Measurements from ENCODE around the gene YIPF6.
"Not testable (repeated sequence)": the region's sequence is repeated elsewhere in the genome, so short reads cannot be mapped to it uniquely, and the experiment has no call there.

YIPF6 gene

GRCh38 chrX:68506649-68507048 lies 7.8 kb downstream of the YIPF6 start:
- no peak for DNase-seq (ENCODE audit: low read depth in 3 of 3)

DNA sequence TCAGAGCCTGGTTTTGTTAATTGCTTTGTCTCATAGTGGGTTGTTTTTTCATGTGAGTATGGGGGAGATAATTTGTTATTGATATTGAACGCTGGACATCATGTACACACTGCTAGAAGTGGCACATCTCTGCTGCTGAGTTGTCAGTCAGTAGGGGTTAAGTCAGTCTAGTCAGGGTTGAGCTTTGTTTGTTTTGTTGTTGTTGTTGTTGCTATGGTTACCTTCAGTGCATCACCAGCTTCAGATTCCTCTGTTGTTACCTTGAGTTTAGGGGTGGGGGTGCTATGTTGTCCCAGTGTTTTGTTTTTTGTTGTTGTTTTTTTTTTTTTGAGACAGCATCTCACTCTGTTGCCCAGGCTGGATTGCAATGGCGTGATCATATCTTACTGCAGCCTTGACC lies 9.9 kb downstream of the YIPF6 start:
- no peak for DNase-seq (ENCODE audit: low read depth in 3 of 3)

- DNase-seq (ENCODE audit: low read depth in 3 of 3): no peak
Observed at GRCh38 chrX:68511255-68511654, 12.4 kb downstream of the YIPF6 start.

- DNase-seq (ENCODE audit: low read depth in 3 of 3): not testable (repeated sequence)
Observed at GRCh38 chrX:68524680-68525079, 25.8 kb downstream of the YIPF6 start.

GRCh38 chrX:68532831-68533533 lies 34.1 kb downstream of the YIPF6 start:
- DNase-seq (ENCODE audit: low read depth in 3 of 3): no peak

DNA sequence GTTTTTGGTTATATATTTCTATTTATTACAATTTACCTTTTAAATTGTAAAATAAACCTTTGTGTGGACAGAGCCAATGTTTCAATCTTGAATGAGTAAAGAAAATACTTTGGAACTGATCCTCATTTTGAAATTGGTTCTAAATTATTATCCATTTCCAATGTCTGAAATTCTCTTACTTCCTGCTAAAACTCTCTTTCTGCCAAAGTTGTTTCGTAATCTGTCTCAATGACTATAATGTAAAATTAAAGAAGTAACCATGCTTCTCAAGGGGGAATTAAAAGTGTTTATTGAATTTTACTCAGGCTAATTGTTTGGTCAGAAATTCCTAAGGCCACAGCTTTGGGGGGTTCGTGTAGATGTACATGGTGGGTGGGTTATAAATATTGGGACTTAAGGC lies 34.8 kb downstream of the YIPF6 start:
- DNase-seq (ENCODE audit: low read depth in 3 of 3): no peak

DNA sequence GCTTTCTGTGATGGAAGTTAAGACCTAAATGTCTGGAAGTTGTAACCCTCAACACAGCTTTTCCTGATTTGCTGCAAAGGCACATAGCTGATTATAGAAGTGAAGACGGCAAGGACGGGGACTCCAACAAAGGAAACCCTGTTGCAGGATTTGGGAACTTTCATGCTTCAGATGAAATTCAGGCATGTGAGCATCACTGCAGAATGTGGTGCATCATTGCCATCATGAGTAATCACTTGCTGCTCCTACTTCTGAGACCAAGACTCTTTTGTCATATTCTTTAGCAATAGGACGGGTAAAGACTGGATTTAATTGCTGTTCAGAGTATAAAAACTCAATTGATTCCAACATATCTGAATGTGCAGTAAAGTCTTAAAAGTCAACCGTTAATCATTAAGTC lies 35.8 kb downstream of the YIPF6 start:
- no peak for DNase-seq (ENCODE audit: low read depth in 3 of 3)

DNA sequence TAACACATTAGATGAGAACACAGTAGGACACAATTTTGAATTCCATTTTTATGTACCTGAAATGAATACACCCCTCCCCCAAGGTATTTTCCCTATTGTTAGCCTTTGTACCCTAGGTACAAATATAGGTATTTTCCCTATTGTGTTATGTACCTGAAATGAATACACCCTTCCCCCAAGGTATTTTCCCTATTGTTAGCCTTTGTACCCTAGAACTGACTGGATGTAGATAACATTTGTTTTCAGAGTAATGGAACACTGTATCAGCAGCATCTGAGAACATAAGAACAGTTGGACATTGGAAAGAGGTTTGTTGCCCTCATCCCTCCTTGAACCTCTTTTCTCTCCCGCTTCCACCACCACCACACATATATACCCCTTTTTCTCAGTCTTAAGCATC lies 37.6 kb downstream of the YIPF6 start:
- DNase-seq (ENCODE audit: low read depth in 3 of 3): no peak

DNA sequence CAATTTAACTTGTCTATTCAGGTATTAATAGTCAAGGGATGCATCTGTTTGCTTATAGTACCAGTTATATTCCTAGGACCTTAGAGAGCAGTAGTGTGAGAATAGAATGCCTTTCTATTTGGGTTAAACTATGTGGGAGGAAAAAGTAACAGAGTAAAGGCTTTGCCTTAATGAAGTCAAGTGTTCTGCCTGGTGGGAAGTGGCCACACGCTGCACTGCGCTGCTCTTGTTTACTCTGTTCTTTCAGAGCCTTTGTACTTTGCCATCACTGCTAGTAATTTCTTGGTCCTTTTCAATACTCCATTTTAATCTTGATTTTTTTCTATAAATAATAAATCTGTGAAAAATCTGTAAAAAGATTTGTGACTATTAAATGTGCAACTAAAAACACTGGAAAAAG lies 38.0 kb downstream of the YIPF6 start:
- DNase-seq (ENCODE audit: low read depth in 3 of 3): no peak

DNA sequence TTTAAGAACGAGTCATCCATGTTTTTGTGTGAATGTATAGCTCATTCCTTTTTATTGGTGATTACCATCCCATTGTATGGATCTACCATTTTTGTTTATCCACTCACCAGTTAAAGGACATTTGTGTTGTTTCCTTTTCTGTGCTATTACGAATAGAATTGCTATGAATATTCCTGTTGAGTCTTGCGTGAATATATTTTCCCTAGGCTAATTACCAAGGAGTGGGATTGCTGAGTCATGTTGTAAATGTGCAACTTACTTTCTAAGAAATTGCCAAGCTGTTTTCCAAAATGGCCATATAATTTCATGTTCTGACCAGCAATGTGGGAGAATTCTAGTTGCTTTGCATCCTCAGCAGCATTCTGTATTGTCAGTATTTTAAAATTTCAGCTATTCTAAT lies 51.3 kb downstream of the YIPF6 start:
- no peak for DNase-seq (ENCODE audit: low read depth in 3 of 3)

DNA sequence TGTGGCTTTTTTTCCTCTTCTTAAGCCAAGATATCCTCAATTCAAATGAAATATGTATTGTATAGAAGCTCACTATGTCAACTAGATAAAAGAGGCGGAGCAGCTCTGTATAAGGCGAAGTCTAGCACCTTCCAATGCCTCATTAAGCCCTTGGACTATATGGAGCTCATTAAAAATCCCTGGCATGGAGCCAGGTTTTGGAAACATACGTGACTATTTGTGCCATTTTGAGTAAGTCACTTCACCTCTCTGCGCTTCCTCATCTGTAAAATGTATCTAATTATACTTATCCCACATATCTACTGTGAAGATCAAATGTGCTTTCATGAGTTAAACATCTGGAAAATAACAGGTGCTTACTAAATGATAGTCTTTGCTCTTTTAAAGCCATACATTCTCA lies 57.2 kb downstream of the YIPF6 start:
- DNase-seq (ENCODE audit: low read depth in 3 of 3): no peak

- not testable (repeated sequence) for DNase-seq (ENCODE audit: low read depth in 3 of 3)
Observed at GRCh38 chrX:68557126-68557525, 58.3 kb downstream of the YIPF6 start.

- DNase-seq (ENCODE audit: low read depth in 3 of 3): not testable (repeated sequence)
Observed at GRCh38 chrX:68559905-68560304, 61.1 kb downstream of the YIPF6 start.

GRCh38 chrX:68568136-68568535 lies 69.3 kb downstream of the YIPF6 start:
- peak in 1 of 3 experiments; percentile 2 for DNase-seq (ENCODE audit: low read depth in 3 of 3)

DNA sequence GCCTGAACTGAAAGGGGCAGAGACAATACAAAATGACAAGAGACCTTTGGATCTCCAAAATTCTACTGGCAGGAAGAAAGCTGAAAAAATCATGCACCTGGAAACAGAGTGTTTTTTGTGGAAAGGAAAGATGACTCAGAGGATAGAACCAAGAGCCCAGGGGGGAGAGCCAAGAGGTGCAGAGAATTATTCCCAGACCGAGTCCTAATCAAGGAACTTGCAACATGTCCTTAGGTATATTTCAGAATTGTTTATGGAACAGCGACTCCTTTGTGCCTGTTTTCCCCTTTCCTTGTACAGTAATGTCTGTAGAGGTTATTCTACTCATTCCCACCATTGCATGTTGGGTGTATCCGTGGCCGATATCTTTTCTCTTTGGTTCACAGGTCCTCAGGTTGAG lies 71.7 kb downstream of the YIPF6 start:
- DNase-seq (ENCODE audit: low read depth in 3 of 3): no peak

GRCh38 chrX:68571292-68571609 lies 72.4 kb downstream of the YIPF6 start:
- no peak for DNase-seq (ENCODE audit: low read depth in 3 of 3)

GRCh38 chrX:68571610-68572311 lies 72.9 kb downstream of the YIPF6 start:
- DNase-seq (ENCODE audit: low read depth in 3 of 3): peak in 1 of 3 experiments; percentile 0

DNA sequence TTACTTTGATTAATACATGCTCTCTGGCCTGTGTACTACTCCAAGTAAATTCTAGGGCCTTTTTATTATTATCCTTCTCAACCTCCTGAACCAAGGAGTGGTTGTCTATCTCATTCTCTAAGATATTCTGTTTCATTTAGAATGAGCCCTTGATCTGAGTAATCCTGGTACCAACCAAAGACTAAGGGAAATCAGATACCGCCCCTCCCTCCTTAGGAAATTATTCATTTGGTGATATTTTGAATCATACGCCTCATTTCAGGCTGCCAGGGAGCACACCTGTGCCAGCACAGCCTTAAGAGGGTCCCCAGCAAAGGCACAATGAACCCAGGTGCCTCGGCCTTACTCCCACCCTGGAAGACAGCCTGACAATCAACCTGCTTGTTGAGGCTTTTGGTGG lies 75.4 kb downstream of the YIPF6 start:
- no peak for DNase-seq (ENCODE audit: low read depth in 3 of 3)

- no peak for DNase-seq (ENCODE audit: low read depth in 3 of 3)
Observed at GRCh38 chrX:68579810-68580209, 81.0 kb downstream of the YIPF6 start.

DNA sequence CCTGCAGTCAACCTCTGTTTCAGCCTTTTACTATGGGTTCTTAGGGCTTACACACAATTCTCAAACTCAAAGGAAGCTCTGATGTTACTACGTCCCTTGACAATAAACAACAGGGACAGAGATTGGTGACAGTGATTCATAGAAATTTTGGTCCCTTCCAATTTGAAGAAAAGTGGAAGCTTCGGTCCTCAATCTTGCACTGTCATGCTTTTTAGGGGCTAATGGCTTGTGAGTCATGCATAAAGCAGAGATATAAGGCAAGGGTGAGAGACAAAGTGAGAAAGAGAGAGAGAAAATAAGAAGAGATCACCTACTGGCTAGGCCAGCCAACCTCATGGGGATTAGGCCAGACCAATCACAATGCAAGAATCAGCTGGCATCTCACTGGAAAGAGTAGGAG lies 85.4 kb downstream of the YIPF6 start:
- no peak for DNase-seq (ENCODE audit: low read depth in 3 of 3)

Measured in stimulated activated CD4-positive, alpha-beta T cell treated with anti-CD3 and anti-CD28 coated beads, TNF-alpha, amount 100 ng/mL, for 24 hours (primary cell).